HG02885 (cell line): ENCODE data around the gene C1QL4.
"Not testable (repeated sequence)": the region's sequence is repeated elsewhere in the genome, so short reads cannot be mapped to it uniquely, and the experiment has no call there.

ENCODE experiments used
- ATAC-seq: cut with Tn5 transposase; IDR thresholded peaks from one replicate; pipeline ENCODE4 v1.9.1; 2021; ENCODE audit warnings: mild to moderate bottlenecking; ENCODE audit not compliant: unreplicated experiment, poor library complexity

C1QL4 gene

DNA sequence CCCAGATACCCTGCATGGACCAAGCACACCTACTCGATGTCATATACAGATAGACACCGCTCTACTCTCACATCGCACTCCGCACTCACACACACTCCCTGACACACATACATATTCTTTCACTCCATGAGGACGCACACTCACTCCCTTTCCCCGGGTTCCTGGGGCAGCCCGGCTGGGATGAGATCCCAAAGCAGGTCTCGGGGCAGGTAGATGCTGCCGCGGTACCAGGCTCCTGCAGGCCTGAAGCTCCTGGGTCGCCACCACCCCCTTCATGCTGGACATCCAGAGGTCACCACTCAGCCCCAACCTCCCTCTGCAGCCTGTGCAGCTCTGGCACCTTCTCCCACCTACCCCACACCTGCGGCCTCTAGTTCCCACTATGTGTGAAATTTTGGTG, 2.3 kb downstream of the C1QL4 start:
- ATAC-seq = no peak

DNA sequence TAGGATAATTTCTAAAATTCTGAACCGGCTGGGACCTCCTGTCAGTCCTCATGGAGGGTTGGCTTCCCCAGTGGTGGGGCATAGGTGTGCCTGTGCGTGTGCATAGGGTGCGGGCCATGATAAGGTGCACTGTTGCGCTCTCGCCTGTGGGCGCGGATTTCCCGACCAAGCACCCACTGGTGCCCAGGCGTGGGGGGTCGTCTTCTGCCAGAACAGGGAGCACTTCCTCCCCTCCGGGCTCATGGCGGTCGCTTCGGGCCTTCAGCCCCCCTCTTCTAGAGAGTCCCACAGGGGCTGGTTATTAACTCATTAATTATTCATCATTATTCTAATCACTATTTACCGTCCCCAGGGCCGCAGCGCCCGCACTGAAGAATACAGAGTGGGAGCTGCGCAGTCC, 2.8 kb downstream of the C1QL4 start:
- no peak for ATAC-seq

DNA sequence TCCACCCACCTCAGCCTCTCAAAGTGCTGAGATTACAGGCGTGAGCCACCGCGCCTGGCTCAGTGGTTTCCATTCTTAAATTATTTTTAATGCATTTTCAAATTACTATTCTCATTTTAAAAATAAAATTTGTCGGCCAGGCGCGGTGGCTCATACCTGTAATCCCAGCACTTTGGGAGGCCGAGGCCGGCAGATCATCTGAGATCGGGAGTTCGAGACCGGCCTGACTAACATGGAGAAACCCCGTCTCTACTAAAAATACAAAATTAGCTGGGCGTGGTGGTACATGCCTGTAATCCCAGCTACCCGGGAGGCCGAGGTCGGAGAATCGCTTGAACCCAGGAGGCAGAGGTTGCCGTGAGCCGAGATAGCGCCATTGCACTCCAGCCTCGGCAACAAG, 3.2 kb downstream of the C1QL4 start:
- ATAC-seq = not testable (repeated sequence)

DNA sequence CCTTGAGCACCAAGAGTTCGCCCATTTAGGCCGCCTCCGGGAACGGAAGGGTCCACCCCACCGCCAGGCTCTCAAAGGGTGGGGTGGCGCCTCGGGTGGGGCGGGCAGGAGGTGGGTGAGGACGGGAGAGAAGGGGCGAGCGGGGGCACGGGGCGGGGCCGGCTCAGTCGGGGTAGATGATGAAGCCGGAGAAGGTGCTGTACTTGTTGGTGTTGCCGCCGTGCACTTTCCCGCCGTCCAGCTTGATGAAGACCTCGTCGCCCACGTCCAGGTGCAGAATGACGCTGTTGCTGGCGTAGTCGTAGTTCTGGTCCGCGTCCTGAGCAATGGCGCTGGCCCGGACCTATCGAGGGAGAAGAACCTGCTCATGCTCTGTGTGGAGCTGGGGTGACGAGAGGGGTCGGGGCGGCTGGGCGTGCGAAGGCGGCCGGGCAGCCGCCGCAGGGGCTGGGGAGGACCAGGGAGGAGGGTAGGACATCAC, 4.1 kb downstream of the C1QL4 start:
- ATAC-seq = no peak

DNA sequence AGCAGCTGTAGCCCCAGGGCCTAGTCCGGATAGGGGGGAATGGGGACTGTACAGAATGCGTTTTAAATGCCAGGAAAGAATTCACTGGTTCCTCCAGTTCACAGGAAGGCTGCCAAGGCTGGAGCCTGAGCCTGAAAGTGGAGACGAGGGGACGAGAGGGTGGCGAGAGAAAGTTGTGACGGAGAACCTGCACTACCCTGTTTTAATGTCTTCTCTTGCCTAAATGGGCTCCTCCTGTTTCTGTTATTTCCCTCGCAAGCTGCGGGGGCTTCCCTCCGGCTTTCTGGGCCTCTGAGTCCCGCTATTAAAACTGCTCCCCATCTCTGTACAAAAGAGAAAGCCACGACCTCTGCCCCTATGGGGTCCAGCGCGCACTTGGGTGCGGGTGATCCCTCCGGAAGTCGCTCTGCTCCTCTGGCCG, 4.5 kb downstream of the C1QL4 start:
- no peak for ATAC-seq

DNA sequence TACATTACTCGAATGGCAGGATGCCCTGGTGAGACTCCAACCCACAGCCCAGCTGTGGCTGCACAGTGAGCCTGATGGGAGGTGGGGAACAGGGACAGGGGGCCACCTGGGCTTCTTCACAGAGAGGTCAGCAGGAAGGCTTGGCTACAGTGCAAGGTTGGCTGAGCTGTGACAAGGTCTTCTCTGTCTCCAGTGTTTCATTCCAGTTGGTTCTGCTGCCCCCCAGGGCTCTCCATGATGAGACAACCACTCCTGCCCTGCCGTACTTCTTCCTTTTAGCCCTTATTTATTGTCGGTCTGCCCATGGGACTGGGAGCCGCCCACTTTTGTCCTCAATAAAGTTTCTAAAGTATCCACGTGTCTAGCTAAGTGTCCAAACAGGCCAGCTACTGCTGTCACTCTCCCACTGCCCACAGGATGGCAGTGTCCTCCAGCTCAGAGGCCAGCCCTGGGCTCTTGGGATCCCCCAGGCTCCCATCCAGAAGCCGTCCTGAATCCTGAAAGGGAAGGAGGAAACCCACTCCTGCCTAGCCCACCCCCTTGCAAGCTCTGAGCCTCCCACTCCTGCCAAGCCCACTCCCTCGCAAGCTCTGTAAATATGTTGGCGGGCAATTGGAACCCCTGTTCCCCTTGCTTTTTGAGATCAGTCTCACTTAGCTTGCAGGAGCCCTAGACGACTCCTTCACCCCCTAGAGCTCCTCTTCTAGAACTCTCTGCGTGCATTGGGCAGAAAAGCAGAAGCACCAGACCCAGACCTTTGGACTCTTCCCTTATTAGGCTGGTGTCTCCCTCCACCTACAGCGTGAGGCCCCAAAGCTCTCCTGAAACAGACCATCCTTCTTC, 5.4 kb downstream of the C1QL4 start:
- ATAC-seq = no peak

DNA sequence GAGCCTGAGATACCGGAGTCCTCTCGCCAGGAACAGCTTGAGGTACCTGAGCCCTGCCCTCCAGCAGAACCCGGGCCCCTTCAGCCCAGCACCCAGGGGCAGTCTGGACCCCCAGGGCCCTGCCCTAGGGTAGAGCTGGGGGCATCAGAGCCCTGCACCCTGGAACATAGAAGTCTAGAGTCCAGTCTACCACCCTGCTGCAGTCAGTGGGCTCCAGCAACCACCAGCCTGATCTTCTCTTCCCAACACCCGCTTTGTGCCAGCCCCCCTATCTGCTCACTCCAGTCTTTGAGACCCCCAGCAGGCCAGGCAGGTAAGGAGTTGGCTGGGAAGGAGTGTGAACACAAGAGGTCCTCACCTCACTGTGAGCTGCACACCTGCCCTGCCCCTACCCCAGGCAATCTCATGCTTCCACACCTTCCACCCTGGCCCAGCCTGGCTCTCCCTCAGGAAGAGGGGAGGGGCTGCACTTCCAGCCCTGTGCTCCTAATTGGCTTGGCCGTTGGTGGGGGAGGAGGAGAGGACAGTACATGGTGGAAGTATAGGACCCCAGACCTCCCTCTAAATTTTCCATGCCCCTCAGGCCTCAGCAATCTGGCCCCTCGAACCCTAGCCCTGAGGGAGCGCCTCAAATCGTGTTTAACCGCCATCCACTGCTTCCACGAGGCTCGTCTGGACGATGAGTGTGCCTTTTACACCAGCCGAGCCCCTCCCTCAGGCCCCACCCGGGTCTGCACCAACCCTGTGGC, 6.2 kb downstream of the C1QL4 start:
- ATAC-seq = no peak

DNA sequence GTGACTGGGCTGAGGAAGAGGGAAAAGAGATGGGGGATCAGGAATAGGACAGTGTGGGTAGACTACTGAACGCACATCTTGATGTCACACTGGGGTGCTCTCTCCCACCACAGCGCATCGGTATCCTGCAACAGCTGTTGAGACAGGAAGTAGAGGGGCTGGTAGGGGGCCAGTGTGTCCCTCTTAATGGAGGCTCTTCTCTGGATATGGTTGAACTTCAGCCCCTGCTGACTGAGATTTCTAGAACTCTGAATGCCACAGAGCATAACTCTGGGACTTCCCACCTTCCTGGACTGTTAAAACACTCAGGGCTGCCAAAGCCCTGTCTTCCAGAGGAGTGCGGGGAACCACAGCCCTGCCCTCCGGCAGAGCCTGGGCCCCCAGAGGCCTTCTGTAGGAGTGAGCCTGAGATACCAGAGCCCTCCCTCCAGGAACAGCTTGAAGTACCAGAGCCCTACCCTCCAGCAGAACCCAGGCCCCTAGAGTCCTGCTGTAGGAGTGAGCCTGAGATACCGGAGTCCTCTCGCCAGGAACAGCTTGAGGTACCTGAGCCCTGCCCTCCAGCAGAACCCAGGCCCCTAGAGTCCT, 6.9 kb downstream of the C1QL4 start:
- no peak for ATAC-seq

DNA sequence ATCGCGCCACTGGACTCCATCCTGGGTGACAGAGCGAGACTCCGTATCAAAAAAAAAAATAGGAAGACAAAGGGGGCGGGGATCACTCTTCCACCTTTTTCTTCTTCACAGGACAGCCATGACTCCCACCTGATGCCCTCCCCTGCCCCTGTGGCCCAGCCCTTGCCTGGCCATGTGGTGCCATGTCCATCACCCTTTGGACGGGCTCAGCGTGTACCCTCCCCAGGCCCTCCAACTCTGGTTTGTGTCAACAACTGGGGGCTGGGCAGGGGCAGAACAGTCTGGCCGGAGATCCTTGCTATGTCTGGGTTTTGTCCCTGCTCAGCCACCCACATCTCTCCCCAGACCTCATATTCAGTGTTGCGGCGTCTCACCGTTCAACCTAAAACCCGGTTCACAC, 8.2 kb downstream of the C1QL4 start:
- no peak for ATAC-seq

DNA sequence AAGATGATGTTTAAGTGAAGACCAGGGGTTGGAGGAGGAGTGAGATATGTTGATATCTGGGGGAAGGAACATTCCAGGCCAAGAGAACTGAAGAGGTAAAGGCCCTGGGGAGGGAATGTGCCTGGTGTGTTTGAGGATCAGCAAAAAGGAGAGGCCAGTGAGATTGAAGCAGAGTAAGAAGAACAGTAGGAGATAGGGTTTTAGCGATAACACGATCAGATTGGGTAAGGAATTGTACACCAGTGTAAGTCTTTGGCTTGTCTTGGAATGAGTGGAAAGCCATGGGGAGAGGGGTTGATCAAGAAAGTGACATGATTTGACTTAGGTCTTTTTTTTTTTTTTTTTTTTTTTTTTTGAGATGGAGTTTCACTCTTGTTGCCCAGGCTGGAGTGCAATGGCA, 9.1 kb downstream of the C1QL4 start:
- ATAC-seq = no peak

DNA sequence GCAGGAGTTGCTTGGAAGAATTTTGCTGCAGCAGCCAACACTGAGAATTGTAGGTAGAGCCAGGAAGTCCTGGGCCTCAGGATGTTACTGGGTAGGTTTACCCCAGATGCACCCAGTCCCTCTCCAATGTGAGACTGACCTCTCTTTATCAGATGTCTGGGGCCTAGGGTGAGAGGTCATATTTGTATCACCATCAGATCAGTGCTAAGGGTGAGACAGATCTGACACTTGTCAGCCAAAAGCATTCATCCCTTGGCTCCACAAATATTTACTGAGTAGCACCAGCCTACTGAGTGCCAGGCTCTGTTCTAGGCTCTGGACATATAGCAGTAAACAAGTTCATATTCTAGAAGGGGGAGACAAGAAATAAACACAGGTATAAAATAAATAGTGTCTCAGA, 9.6 kb downstream of the C1QL4 start:
- no peak for ATAC-seq

DNA sequence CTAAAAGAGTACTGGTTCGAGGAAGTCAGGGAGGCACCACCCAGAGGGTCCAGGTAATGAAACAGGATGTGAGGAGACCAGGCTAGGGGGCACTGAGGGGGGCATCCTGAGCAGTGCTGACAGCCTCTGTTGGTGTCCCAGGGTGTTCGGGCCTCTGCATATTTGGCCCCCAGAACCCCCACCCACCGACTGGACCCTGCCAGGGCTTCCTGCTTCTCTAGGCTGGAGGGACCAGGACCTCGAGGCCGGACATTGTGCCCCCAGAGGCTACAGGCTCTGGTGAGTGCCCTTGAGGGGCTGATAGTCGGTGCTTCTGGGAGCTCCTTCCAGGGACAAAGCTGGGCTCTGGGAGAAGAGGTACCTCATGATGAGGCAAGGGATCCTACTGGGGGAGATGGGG, 11.4 kb downstream of the C1QL4 start:
- no peak for ATAC-seq

DNA sequence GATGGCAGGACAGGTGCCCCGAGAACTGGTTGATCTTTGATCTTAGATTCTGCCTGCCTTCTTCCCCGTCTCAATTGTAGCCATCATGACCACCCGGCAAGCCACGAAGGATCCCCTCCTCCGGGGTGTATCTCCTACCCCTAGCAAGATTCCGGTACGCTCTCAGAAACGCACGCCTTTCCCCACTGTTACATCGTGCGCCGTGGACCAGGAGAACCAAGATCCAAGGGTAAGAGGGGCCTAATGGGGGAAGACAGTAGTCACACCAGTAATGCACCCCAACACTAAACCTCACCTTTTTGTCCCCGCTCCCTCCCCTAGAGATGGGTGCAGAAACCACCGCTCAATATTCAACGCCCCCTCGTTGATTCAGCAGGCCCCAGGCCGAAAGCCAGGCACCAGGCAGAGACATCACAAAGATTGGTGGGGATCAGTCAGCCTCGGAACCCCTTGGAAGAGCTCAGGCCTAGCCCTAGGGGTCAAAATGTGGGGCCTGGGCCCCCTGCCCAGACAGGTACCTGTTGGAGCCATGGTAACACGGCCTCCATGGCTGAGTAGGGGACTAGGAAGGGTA, 13.4 kb downstream of the C1QL4 start:
- ATAC-seq = no peak

DNA sequence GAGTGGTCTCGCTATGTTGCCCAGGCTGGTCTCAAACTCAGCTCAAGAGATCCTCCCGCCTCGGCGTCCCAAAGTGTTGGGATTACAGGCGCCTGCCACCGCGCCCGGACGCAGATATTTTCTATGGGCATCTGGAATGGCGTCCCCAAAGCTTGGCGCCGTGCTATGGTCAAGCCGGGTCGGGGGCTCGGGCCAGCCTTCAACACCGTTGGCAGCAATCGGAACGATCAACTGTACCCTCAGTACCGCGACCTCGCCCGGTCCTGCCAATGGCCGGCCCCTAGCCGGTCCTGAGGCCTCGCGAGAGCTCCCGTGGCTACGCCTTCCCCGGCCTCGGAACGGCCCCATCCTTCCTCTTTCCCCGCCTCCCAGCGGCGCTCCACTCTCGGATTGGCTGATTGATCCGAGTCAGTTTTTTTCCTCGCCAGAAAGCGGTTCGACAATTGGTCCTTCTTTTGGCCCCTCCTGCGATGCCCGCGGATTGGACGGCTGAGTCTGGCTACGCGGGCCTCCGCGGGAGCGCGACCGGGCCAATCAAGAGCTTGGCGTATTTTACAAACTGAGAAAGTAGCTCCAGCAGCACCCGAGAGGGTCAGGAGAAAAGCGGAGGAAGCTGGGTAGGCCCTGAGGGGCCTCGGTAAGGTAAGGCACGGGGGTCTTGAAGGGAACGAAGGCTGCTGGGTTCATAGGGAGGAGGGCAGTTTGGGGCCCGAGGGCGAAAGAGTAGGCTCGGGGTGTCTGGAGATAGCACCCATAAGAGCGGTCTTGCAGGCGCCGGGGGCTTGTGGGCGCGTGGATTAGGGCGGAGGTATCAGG, 14.1 kb downstream of the C1QL4 start, which contains the start of gene TROAP:
TSS of gene TROAP (plus strand) at position 548 of the 816 bp plus-strand sequence. CDS start 354 bp downstream, outside the sequence.
- ATAC-seq = peak; percentile 99

DNA sequence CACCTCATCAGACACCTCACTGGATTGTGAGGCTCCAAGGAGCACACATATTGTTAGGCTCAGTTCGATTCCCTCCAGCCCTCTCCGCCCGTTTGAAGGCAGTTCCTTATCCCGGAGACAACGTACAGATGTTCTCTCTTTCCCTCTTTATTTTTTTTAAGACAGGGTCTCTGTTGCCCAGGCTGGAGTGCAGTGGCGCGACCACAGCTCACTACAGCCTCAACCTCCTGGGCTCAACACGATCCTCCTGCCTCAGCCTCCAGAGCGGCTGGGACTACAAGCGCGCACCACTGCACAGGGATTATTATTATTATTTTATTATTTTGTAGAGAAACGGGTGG, 14.7 kb downstream of the C1QL4 start:
- no peak for ATAC-seq

DNA sequence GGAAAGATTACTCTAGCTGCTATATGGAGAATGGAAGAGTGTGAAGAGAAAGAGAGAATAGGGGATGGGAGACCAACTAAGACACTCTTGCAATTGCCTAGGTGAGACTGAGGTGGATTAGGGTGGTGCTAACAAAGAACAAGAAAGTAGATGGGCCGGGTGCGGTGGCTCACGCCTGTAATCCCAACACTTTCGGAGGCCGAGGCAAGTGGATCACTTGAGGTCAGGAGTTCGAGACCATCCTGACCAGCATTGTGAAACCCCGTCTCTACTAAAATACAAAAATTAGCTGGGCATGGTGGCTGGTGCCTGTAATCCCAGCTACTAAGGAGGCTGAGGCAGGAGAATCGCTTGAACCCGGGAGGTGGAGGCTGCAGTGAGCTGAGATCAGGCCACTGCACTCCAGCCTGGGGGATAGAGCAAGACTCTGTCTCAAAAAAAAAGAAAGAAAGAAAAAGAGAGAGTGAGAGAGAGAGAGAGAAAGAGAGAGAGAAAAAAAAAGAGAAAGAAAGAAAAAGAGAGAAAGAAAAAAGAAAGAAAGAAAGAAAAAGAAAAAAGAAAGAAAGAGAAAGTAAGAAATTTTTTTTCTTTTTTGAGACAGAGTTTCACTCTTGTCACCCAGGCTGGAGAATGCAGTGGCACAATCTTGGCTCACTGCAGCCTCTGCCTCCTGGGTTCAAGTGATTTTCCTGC, 16.4 kb downstream of the C1QL4 start:
- not testable (repeated sequence) for ATAC-seq

DNA sequence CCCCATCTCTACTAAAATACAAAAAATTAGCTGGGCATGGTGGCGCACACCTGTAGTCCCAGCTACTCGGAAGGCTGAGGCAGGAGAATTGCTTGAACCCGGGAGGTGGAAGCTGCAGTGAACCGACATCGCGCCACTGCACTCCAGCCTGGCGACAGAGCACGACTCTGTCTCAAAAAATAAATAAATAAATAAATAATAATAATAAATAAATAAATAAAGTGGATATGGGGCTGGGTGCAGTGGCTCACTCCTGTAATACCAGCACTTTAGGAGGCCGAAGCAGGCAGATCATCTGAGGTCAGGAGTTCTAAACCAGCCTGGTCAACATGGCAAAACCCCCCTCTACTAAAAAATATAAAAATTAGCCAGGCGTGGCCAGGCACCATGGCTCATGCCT, 19.9 kb downstream of the C1QL4 start:
- ATAC-seq = not testable (repeated sequence)

DNA sequence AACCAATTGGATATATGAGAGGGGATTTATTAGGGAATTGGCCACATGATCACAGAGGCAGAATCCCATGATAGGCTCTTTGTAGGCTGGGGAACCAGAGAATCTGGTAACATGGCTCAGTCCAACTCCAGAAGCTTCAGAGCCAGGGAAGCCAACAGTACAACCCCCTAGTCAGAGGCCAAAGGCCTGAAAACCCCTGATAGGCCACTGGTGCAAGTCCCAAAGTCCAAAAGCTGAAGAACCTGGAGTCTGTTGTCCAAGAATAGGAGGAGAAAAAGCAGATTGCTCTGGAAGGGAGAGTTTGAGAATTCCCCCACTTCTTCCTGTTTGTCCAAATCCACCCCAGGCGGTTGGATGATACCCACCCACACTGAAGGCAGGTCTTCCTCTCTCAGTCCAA, 22.2 kb downstream of the C1QL4 start:
- ATAC-seq = no peak

DNA sequence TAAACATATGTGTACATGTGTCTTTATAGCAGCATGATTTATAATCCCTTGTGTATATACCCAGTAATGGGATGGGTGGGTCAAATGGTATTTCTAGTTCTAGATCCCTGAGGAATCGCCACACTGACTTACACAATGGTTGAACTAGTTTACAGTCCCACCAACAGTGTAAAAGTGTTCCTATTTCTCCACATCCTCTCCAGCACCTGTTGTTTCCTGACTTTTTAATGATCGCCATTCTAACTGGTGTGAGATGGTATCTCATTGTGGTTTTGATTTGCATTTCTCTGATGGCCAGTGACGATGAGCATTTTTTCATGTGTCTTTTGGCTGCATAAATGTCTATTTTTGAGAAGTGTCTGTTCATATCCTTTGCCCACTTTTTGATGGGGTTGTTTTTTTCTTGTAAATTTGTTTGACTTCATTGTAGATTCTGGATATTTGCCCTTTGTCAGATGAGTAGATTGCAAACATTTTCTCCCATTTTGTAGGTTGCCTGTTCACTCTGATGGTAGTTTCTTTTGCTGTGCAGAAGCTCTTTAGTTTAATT, 26.5 kb downstream of the C1QL4 start:
- ATAC-seq = not testable (repeated sequence)
